H9 (cell line): ENCODE measurements around the gene OPRL1. TPM values are rescaled to one million over a fixed set of nuclear protein-coding genes. Genes with fewer than 3 reads are reported as not detected.

ENCODE experiments used
- DNase-seq: peaks from one replicate; pipeline ENCODE4 v3.0.0-alpha.2; 2017
- H2AFZ ChIP-seq: one replicate; pipeline ENCODE4 v1.6.1; 2013; ENCODE audit warnings: mild to moderate bottlenecking, low read length, control low read depth, moderate library complexity
- H2AK5ac ChIP-seq: 2 replicates; pipeline ENCODE4 v1.6.1; 2013; ENCODE audit warnings: low read length, control low read depth, mixed read lengths; ENCODE audit not compliant: insufficient read length
- H2BK120ac ChIP-seq: one replicate; pipeline ENCODE4 v1.6.1; 2013; ENCODE audit warnings: low read depth, mild to moderate bottlenecking, low read length, control low read depth, inconsistent platforms; ENCODE audit not compliant: poor library complexity, severe bottlenecking
- H2BK12ac ChIP-seq: 2 replicates; pipeline ENCODE4 v1.6.1; 2013; ENCODE audit warnings: low read length, control low read depth, mixed read lengths, low read depth; ENCODE audit not compliant: insufficient read length
- H2BK15ac ChIP-seq: 2 replicates; pipeline ENCODE4 v1.6.1; 2013; ENCODE audit warnings: low read depth, low read length, control low read depth
- H2BK20ac ChIP-seq: one replicate; pipeline ENCODE4 v1.6.1; 2013; ENCODE audit warnings: low read depth, mild to moderate bottlenecking, low read length, control low read depth, inconsistent platforms; ENCODE audit not compliant: poor library complexity, severe bottlenecking
- H2BK5ac ChIP-seq: 2 replicates; pipeline ENCODE4 v1.6.1; 2013; ENCODE audit warnings: low read length, control low read depth, mixed read lengths; ENCODE audit not compliant: insufficient read length
- H3K14ac ChIP-seq: 2 replicates; pipeline ENCODE4 v1.6.1; 2013; ENCODE audit warnings: low read length, control low read depth; ENCODE audit not compliant: insufficient read depth
- H3K18ac ChIP-seq: 2 replicates; pipeline ENCODE4 v1.6.1; 2013; ENCODE audit warnings: low read depth, mild to moderate bottlenecking, mixed read lengths, low read length, control low read depth; ENCODE audit not compliant: insufficient read length
- H3K23ac ChIP-seq: 2 replicates; pipeline ENCODE4 v1.6.1; 2013; ENCODE audit warnings: low read length, control low read depth, mixed read lengths, low read depth; ENCODE audit not compliant: insufficient read length
- H3K23me2 ChIP-seq: 2 replicates; pipeline ENCODE4 v1.6.1; 2013; ENCODE audit warnings: low read depth, mild to moderate bottlenecking, mixed read lengths, low read length, control low read depth; ENCODE audit not compliant: insufficient read length, poor library complexity, severe bottlenecking
- H3K27ac ChIP-seq: 2 replicates; pipeline ENCODE4 v1.5.1; 2013; ENCODE audit warnings: low read length, control low read depth, mixed read lengths, low read depth; ENCODE audit not compliant: insufficient read length
- H3K27me3 ChIP-seq: 2 replicates; pipeline ENCODE4 v1.6.1; 2013; ENCODE audit warnings: low read length, control low read depth, inconsistent platforms; ENCODE audit not compliant: insufficient read depth
- H3K4ac ChIP-seq: 2 replicates; pipeline ENCODE4 v1.6.1; 2013; ENCODE audit warnings: low read depth, mild to moderate bottlenecking, control low read depth, inconsistent platforms, low read length, moderate library complexity
- H3K4me1 ChIP-seq: 2 replicates; pipeline ENCODE4 v1.6.1; 2013; ENCODE audit warnings: low read length, control low read depth, inconsistent platforms; ENCODE audit not compliant: insufficient read depth
- H3K4me2 ChIP-seq: 2 replicates; pipeline ENCODE4 v1.6.1; 2013; ENCODE audit warnings: low read length, control low read depth, mixed read lengths; ENCODE audit not compliant: insufficient read length, insufficient read depth
- H3K56ac ChIP-seq: 2 replicates; pipeline ENCODE4 v1.6.1; 2013; ENCODE audit warnings: low read depth, mild to moderate bottlenecking, mixed read lengths, low read length, control low read depth; ENCODE audit not compliant: insufficient read length
- H3K79me1 ChIP-seq: 2 replicates; pipeline ENCODE4 v1.6.1; 2013; ENCODE audit warnings: low read depth, mild to moderate bottlenecking, moderate library complexity, low read length, control low read depth, inconsistent platforms; ENCODE audit not compliant: insufficient read depth, poor library complexity, severe bottlenecking
- H3K79me2 ChIP-seq: 2 replicates; pipeline ENCODE4 v1.6.1; 2013; ENCODE audit warnings: low read length, control low read depth, inconsistent platforms; ENCODE audit not compliant: insufficient read depth
- H3K9ac ChIP-seq: 2 replicates; pipeline ENCODE4 v1.6.1; 2013; ENCODE audit warnings: low read length, control low read depth, mixed read lengths; ENCODE audit not compliant: insufficient read length; ENCODE audit errors: extremely low read depth
- H3K9me3 ChIP-seq: one replicate; pipeline ENCODE4 v1.6.1; 2013; ENCODE audit warnings: low read depth, low read length, inconsistent platforms; ENCODE audit not compliant: control insufficient read depth
- H3T11ph ChIP-seq: one replicate; pipeline ENCODE4 v1.6.1; 2013; ENCODE audit warnings: mild to moderate bottlenecking, low read length, control low read depth, inconsistent platforms
- H4K20me1 ChIP-seq: one replicate; pipeline ENCODE4 v1.6.1; 2013; ENCODE audit not compliant: control insufficient read depth, insufficient read length, insufficient read depth
- H4K5ac ChIP-seq: 2 replicates; pipeline ENCODE4 v1.6.1; 2013; ENCODE audit warnings: low read depth, mild to moderate bottlenecking, mixed read lengths, low read length, control low read depth; ENCODE audit not compliant: insufficient read length
- H4K8ac ChIP-seq: replicated peaks from 2 replicates; pipeline ENCODE4 v1.6.1; 2013; ENCODE audit warnings: low read length, control low read depth, mixed read lengths, low read depth; ENCODE audit not compliant: insufficient read length
- H4K91ac ChIP-seq: 2 replicates; pipeline ENCODE4 v1.6.1; 2013; ENCODE audit warnings: low read depth, mild to moderate bottlenecking, moderate library complexity, mixed read lengths, low read length, control low read depth; ENCODE audit not compliant: insufficient read length
- H3K27ac Mint-ChIP-seq, 3 experiments: 2 replicates in 2 of 3; 3 replicates in 1 of 3; pipeline ENCODE4 v1.8.0; 2020 to 2021; ENCODE audit warnings: mixed read lengths in 3 of 3, mild to moderate bottlenecking in 1 of 3, moderate library complexity in 1 of 3
- H3K27me3 Mint-ChIP-seq: 2 replicates; pipeline ENCODE4 v1.8.0; 2021; ENCODE audit warnings: low read depth, mild to moderate bottlenecking, moderate library complexity, mixed read lengths
- H3K36me3 Mint-ChIP-seq, 3 experiments: 2 replicates in 2 of 3; 3 replicates in 1 of 3; pipeline ENCODE4 v1.8.0; 2020 to 2021; ENCODE audit warnings: low read depth in 3 of 3, mixed read lengths in 3 of 3; ENCODE audit not compliant: insufficient read depth in 1 of 3
- H3K4me1 Mint-ChIP-seq, 2 experiments: 2 replicates each; pipeline ENCODE4 v1.8.0; 2020; ENCODE audit warnings: mixed read lengths in 2 of 2
- H3K4me3 Mint-ChIP-seq, 2 experiments: 2 replicates in 1 of 2; 3 replicates in 1 of 2; pipeline ENCODE4 v1.8.0; 2020 to 2021; ENCODE audit warnings: mild to moderate bottlenecking in 2 of 2, mixed read lengths in 2 of 2, moderate library complexity in 1 of 2
- H3K9me3 Mint-ChIP-seq, 2 experiments: 2 replicates in 1 of 2; 3 replicates in 1 of 2; pipeline ENCODE4 v1.8.0; 2020; ENCODE audit warnings: mild to moderate bottlenecking in 2 of 2, mixed read lengths in 2 of 2, moderate library complexity in 1 of 2
- CTCF ChIP-seq: fragments of 200-600 bp; sonication (generic); conservative IDR thresholded peaks from 3 replicates; pipeline ENCODE4 v1.8.0; 2021; ENCODE audit warnings: antibody characterized with exemption, mild to moderate bottlenecking
- WGBS: extraction: QIAGEN DNeasy Blood & Tissue Kit; methylation state at CpG from one replicate; pipeline ENCODE4 v1.1.7; 2013; ENCODE audit warnings: missing lambda C conversion rate, low lambda C conversion rate, mixed read lengths; ENCODE audit not compliant: insufficient read length; ENCODE audit errors: extremely low coverage; 5-methylcytosine and 5-hydroxymethylcytosine counted together
- total RNA-seq: library from RNA; stranded (reverse); gene quantifications from 2 replicates; pipeline ENCODE4 v1.2.1, GENCODE V29; 2021

The OPRL1 gene
- total RNA-seq, 1 experiment from 2014 or later: 0.90 TPM

DNA sequence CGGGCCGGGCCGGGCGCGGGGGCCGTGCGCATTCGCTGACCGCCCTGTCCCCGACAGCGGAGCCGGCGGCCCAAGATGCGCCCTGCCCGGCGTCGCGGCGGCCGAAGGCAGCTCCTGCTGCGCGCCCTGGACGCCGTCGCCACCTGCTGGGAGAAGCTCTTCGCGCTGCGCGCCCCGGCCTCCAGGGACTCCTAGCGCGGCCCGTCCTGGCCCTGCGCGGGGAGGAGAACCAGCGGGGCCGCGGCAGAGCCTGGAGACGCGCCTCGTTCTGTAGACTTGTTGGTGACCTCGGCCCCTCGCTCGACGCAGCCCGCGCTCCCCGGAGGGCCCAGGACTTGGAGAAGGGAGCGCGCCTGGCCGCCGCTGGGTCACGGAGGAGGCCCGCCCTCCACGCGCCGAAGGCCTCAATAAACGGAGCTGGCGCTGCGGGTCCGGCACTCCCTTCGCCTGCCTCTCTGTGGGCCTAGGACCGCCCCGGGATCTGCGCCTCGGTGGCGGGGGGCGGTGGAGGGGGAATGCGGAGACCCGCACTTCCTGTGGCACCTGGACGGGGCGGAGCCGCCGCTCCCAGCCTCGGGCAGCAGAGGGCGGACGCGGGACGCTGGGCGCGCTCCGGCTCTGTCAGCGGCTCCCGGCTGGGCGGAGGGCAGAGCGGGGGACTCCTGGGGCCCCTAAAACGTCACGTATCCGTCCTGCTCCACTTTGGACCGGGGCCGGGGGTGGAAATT is 41.2 kb upstream of the OPRL1 start:
- no peak overlapping the region for H2AK5ac ChIP-seq
- peaks cover 13% of the 10 kb centered on the region; the same call in 1 of the 2 replicates for H3K27me3 ChIP-seq
- no peak overlapping the region for H2BK20ac ChIP-seq
- no peak overlapping the region for H3K27ac ChIP-seq
- H3K9ac ChIP-seq: no peak overlapping the region
- no peak overlapping the region for H3K27ac Mint-ChIP-seq
- H4K8ac ChIP-seq: no peak overlapping the region
- no peak overlapping the region for H3K23ac ChIP-seq
- no peak overlapping the region for H2AFZ ChIP-seq
- peaks cover 14% of the 10 kb centered on the region for H3K23me2 ChIP-seq
- peaks cover 25% of the 10 kb centered on the region in 2 experiments for H3K4me1 Mint-ChIP-seq
- H3K27me3 Mint-ChIP-seq: peaks cover 48% of the 10 kb centered on the region
- H3K4me2 ChIP-seq: peak overlapping the region; percentile 32
- H3K79me2 ChIP-seq: no peaks in the 10 kb centered on the region
- H3K4me1 ChIP-seq: peaks cover 5% of the 10 kb centered on the region
- peak; percentile 84 for TF ChIP-seq CTCF
- H3K36me3 Mint-ChIP-seq: peaks cover 0 to 11% (median 9%) of the 10 kb centered on the region in 3 experiments; a peak in 5 of 7 replicates
- no peak overlapping the region for H3K18ac ChIP-seq
- H3T11ph ChIP-seq: no peak overlapping the region
- peak overlapping the region; percentile 57 to 79 for H3K4me3 Mint-ChIP-seq
- H4K20me1 ChIP-seq: no peaks in the 10 kb centered on the region
- no peak overlapping the region for H2BK120ac ChIP-seq
- no peak overlapping the region for H2BK15ac ChIP-seq
- no peak overlapping the region for H3K56ac ChIP-seq
- DNase-seq: peak; percentile 89
- H3K79me1 ChIP-seq: no peaks in the 10 kb centered on the region
- H3K4ac ChIP-seq: no peak overlapping the region
- H2BK5ac ChIP-seq: no peak overlapping the region
- WGBS: no CpG with 5 or more reads among the region's 91 CpGs
- no peak overlapping the region for H4K91ac ChIP-seq
- H2BK12ac ChIP-seq: no peak overlapping the region
- peaks cover 0 to 2% of the 10 kb centered on the region in 2 experiments; a peak in 1 of 5 replicates for H3K9me3 Mint-ChIP-seq
- no peak overlapping the region for H4K5ac ChIP-seq
- H3K14ac ChIP-seq: no peak overlapping the region
- H3K9me3 ChIP-seq: no peaks in the 10 kb centered on the region
